DMS153 treated with DMSO at 0.1 percent for 48 hours (cell line): ENCODE results near the gene PRR7.

Experiments used
- DNase-seq: peaks from one replicate; lab custom pipeline; 2025; ENCODE audit not compliant: unreplicated experiment; lab: John Stamatoyannopoulos, UW

The PRR7 gene

DNA sequence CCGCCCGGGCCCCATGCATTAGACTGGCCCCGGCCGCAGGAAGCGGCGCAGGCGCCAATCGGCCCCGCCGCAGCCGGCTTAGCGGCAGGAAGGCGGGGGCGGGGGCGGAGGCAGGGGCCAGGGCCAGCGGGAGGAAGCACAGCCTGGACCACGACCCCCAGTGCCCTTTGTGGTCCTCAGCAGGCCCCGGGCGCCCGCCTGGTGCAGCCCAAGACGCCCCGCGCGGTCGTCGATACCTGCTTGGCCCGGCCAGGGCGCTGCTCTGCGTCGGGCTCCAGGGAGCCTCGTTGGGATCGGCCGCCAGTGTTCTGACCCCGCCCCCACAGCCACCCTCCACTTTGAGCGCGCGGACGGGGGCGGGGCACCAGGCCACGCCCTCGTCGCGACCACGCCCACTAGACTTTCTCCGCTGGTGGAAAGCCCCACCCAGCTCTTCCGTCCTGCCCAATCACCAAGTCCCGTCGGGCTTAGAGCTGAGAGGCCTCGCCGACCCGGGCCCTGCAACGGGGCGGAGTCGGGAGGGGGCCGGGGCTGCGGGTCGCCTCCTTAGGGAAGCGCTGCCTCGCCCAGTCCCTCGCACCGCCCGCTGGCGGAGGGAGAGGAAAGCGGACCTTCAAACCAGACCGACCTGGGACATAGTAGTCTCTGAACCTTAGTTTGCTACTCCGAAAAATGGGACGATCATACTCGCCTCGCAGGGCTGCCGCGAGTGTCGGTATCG lies 50.8 kb downstream of the PRR7 start, which contains the start of gene PDLIM7:
Gene PDLIM7, minus strand, starts transcription at position 313 of the 721 bp plus-strand sequence. CDS start 1,092 bp downstream, outside the sequence.
- peak; percentile 62 for DNase-seq

DNA sequence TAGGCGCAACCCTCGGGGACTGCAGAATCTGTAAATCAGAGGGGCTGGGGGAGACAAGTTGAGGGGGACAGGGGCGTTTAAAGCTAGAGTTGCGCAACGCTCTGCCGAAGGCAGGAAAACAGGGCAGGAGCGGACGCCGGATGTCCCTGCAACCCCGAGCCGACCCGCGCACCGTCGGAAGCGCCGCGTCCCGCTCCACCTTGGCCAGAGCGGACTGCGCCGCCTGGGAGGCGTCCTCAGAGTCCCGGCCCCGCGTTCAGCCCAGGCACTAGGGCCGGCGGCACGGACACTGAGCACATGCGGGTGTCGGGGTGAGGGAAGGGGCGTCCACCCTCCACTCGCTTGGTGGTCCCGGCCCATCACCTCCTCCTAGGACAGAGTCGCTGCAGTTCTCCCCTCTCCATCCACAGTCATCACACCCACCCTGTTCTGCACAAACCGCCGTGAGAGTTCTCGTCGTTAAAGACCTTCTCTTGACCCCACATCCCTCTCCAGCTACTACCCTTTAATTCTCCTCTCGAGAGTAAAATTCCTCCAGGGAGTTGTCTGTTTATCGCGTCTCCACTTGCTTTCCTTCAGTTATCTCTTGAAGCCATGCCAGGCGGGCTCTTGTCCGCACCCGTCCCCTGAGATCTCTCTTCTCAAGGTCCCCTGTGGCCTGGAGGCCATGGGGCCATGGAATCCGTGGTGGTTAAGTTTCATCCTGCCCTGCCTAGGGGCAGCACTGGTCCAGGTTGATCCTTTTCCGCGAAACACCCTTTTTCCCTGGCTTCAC lies 51.6 kb downstream of the PRR7 start:
- no peak for DNase-seq

DNA sequence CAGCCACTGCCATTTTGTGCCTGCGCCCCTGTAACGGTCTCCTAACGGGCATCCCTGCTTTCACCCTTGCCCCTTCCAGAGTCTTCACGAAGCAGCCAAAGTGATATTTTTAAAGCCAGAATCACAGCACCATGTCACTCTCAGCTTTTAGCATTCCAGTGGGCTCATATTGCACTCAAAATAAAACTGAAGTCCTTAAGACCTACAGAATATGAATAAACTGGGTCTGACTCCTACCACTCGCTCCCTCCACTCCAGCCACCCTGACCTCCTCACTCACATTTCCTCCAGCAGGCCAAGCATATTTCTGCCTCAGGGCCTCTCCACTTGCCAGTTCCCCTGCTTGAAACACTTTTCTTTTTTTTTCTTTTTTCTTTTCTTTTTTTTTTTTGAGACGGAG lies 53.2 kb downstream of the PRR7 start:
- no peak for DNase-seq

DNA sequence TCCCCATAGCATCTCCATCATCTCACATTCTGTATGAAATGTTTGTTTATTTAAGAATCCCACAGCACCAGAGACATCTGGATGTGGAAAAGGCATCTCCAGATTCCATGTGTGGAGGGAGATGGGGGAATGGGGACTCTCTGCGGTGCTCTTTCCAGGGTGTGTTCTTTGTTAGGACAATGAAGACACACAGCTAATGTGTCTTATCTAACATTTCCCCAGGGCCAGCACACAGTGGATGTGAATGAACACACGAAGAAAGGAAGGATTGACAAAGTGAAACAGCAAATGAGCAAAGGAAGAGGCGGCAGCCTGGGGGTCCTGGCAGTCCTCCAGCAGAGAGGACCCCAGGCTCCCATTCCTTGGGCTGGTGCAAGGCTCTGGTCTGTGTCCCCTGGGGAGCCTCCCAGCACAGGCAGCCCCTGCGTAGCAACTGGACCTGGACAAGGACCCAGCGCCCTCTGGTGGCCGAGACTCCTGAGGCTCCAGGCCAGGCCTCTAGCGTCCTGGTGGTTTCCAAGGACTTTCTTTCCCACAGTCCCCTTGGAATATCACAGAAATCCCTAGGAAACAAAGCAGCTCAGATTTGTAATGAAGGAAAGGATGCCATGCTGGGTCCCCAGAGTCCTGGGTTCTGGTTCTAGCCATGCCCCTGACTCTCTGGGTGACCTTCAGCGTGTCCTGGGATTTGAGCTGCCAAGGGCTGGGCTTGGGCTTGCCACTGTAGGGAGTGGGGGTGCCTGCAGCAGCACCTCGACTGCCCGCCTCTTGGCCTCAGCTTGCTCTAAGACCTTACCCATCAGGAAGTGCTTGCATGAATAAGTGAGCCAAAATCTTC lies 54.3 kb downstream of the PRR7 start:
- peak; percentile 26 for DNase-seq

DNA sequence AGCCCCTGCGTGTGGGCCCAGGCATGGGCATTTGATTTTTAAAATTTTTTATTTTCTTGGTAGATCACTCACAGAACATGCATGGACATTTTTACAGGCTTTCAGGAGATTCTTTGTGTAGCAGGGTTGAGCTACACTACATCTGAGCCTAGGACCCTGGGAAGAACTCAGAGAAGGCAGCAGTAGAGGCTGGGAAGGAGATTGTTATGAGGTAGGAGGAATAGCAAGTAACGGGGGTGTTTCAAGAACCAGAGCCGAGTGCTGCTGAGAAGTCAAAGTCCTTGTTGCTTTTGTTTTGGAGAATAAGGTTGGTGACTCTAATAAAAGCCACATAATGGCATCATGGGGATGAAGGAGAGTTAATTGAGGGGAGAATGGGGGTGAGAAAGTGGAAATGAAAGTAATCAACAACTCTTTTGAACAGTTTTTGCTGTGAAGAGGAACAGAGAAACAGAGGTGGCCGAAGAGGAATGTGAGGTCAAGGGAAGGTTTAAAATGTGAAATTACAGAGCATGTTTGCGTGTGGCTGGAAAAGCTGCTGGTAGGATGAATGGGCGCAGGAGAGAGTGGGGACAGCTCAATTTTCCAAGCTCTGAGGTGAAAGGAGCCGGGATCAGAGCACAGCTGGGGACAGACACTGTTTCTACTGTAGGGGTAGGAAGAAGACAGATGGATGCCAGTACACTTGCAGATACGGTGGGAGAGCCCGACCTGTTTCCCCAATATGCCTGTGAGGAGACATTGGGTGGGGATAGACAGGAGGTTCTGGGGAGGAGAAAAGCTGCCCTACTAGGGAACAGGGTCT lies 55.5 kb downstream of the PRR7 start:
- no peak for DNase-seq

DNA sequence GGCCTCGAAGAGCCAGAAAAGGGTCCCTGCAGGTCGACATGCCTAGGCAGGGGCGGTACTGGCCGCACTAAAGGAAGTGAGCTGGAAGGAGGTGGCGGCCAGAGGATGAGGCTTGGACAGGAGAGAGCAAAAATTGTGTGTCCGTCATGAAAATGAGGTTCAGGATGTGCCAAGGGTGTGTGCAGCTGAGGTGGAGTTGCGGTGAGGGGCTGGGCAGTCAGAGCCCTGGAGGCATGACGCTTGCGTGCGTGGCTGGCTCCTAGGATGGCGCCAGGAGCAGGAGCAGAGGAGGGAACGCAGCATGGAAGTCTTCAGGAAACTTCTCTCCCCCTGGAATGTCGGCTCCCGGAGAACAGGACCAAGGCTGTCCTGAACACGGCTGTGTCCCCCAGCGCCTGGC lies 56.3 kb downstream of the PRR7 start:
- no peak for DNase-seq

DNA sequence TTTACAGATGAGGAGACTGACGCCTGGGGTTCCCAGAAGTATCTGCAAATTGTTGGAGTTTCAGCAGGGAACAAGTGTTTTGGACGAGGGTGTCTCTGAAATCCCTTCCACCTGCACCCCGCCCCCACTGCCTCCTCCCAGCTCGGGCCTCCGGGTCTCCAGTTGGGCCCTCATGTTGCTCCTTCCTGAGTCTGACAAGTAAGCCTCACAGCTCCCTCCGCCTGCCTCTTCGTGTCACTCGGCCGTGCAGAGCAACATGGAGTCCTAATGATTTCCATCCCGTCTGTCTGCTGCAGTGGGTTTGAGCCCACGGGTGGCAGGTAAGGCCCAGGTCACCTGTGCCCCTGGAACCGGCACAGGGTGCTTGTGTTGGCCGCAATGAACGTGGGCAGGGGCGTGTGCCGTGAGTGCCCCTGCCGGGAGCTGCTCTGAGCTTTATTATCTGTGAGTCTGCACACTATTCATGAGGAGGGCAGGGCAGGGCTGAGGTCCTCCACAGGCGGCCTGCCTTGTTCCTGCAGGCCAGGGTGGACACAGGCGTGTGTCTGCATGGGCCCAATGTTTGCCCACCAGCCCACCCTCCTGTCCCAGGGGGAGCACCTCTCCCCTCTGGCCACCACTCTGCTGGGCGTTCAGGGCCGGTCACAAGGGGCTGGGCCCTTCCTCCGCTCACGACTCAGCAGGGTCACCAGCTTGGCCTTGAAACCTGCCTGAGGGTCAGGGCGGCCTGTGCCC lies 56.9 kb downstream of the PRR7 start:
- DNase-seq = no peak

DNA sequence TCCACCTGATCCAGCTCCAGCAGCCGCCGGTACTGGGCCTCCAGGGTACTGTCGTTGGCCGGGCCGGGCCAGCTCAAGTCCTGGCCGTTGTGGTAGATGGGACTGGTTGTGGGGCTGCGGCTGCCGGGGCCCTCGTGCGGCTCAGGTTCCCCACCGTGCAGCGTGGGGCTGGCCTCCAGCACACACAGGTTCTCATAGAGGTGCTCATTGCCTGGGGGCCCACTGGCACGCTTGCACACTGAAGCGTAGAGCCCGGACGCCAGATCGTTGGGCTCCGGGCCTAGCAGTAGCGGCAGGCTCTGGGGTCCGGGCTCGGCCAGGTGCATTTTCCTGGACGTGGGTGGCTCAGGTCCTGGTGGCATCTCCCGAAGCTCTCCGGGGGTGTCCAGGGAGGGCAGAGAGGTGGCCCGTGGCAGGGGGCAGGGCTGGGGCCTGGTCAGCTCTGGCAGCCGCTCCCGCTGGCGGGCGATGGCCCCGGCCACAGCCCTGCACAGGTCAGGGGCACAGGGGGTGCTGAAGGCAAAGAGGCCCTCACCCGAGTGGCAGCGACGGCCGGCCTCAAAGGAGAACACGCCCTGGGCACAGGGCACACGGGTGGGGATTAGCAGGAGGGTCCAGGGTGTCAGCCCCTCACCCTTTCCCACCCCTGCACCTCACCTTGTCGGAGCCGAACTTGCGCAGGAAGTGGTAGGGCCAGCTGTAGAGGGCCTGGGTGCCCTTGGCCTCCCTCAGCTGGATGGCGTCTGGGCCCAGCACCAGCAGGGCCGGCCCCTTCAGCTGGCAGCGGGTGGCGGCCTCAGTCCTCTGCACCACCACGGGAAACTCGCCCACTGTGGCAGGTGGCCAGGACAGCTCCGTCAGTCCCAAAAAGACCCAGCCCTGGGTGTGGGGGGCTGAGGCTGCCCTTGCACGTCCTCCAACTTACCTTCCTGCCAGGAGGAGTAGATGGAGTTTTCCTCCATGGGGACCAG lies 57.8 kb downstream of the PRR7 start:
- DNase-seq = no peak

DNA sequence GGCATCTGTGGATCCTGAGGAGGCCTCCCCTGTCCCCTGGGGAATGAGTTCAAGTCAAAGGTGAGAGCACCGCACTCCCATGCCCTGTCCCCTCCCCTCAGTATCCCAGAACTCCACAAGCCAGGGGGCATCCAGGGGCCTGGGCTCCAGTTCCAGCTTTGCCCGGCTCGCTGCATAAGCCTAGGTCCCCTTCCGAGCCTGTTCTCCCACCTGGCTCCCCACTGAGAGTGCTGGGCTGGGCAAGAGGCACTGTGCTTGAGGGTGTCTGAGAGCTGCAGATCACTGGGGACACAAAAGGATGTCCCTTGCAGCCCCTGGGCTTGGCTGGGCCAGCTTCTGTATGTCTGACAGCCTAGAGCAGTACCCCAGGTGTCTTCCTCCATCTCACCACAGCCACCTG lies 58.5 kb downstream of the PRR7 start:
- DNase-seq = no peak
